Activated effector memory CD4-positive, alpha-beta T cell treated with Interleukin-2 at 50 U/mL for 16 hours (primary cell): ENCODE data around the gene ALDH5A1.

Experiments used
- DNase-seq: peaks from one replicate; pipeline ENCODE4 v3.0.0-alpha.2; 2020

Gene ALDH5A1

DNA sequence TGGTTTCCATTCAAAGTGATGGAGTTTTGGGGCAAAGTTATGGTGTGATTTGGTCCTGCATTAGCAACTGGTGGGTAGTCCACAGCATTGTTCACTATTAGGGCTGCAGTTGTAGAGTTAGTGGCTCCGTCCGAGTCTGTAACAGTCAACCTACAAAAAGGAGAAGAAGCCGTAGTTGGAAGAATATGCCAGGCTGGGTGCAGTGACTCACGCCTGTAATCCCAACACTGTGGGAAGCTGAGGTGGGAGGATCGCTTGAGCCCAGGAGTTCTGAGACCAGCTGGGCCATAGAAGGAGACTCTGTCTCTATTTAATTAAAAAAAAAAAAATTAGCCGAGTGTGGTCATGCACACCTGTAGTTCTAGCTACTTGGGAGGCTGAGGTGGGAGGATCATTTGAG is 81.7 kb downstream of the ALDH5A1 start:
- no peak for DNase-seq

DNA sequence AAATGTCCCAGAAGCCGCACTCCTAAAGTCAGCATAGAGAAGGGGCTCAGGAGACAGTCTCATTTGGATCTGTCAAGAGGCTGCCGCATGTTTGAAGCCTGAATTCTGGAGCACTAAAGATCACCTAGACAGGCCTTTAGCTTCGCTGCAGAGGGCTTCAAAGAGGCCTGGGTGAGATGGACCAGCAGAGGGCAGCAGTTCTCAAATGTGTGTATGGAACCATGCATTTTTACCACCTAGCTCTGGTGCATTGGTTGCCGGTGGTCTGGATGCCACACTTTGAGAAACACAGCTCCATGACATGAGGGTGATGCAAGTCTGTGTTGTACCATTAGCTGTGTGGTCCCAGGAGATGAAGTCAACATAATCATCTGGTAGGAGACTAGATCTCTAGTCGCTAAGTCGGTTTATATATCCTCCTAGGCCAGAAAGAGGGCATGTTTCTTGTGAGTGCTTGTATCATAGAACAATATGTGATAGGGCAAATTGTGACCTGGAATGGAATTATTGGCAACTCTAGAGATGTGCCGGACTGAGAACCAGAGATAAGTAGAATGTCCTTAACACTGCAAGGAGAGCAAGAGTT is 86.4 kb downstream of the ALDH5A1 start:
- DNase-seq = peak; percentile 60

DNA sequence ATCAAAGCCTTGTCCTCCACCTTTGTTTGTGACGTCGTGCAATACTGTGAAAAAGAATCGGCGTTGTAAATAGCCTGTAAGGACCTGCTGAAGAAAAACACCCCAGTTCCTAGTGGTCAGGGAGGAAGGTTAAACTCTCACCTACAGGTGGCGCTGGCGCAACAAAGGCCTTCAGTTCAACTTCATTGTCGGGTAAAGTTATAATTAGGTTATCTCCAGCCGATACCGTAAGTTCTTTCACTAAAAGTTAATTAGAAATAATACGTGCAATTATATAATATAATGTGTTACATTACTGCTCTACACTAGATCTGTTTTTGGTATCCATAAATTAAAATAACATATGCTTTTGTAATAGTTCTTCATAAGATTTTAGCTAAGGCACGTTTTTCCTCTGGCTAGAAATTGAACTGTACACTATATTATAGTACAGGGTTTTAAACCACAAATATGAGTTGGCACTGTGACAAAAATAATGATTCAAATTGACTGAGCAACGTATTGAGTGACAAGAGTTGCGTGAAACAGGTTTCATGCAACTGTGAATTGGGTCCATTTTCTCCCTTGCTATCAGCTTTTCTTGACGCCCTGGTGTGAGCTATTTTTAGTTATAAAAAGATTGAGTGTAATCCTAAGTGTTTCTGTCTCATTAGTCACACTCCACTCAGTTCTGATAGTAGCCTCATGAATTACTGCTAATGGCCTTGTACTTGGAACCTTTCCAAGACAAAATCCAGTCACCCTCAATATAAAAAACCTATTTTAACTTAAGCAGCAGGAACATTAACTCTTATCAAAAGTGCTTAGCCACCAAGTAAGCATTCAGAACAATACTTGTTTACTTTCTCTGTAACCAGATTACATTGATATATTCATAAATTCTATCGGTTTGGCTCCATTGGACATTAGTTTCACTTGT is 89.0 kb downstream of the ALDH5A1 start:
- DNase-seq = peak; percentile 41

DNA sequence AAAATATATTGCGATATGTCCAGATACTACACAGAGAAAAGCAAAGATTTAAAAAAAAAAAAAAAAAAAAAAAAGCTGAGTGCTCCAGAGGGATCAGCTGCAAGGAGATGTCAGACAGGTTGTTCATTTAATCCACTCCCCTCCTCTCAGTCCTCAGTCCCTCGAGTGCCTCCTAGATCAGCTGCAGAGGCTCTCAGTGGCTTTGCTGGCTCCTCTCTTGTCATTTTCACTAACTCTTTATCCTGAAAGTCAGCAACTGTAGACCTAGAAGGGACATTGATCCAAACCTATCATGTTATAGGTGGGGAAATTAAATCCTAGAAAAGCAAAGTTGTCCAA is 89.6 kb downstream of the ALDH5A1 start:
- no peak for DNase-seq
